Activated CD8-positive, alpha-beta memory T cell treated with anti-CD3 and anti-CD28 coated beads, Interleukin-2, amount 10 ng/mL, durations not matched to agents 7 days and 5 days (primary cell): ENCODE measurements around the gene ECE1. TPM values are rescaled to one million over a fixed set of nuclear protein-coding genes. Genes with fewer than 3 reads are reported as not detected.
"Not testable (repeated sequence)": the region's sequence is repeated elsewhere in the genome, so short reads cannot be mapped to it uniquely, and the experiment has no call there.

Experiments
- ATAC-seq: fragments of 150-1000 bp; cut with Tn5 transposase; one replicate; pipeline ENCODE4 v1.10.0; 2021; ENCODE audit warnings: moderate library complexity
- CTCF ChIA-PET: fragments of 350-600 bp; sonication (Branson Sonifier 250); formaldehyde crosslinking; loops from one replicate; lab custom pipeline; 2021; ENCODE audit warnings: antibody characterized with exemption; lab: Charles Lee
- DNase-seq: peaks from one replicate; pipeline ENCODE4 v3.0.0-alpha.2; 2020
- H3K27ac Mint-ChIP-seq: one replicate; pipeline ENCODE4 v1.8.0; 2021; ENCODE audit warnings: mild to moderate bottlenecking, mixed read lengths
- H3K27me3 Mint-ChIP-seq: one replicate; pipeline ENCODE4 v1.8.0; 2021; ENCODE audit warnings: mixed read lengths
- H3K36me3 Mint-ChIP-seq: one replicate; pipeline ENCODE4 v1.8.0; 2021; ENCODE audit warnings: mild to moderate bottlenecking, mixed read lengths
- H3K4me1 Mint-ChIP-seq: one replicate; pipeline ENCODE4 v1.8.0; 2021; ENCODE audit warnings: mixed read lengths
- H3K4me3 Mint-ChIP-seq: one replicate; pipeline ENCODE4 v1.8.0; 2021; ENCODE audit warnings: mild to moderate bottlenecking, moderate library complexity, mixed read lengths
- H3K9me3 Mint-ChIP-seq: one replicate; pipeline ENCODE4 v1.8.0; 2022; ENCODE audit warnings: low read depth, mixed read lengths
- total RNA-seq, 2 experiments: library from RNA; stranded (reverse); gene quantifications; one replicate each; pipeline ENCODE4 v1.2.3, GENCODE V29; 2021

Gene ECE1
- total RNA-seq, 2 experiments from 2014 or later: 46.6 to 87.5 TPM

GRCh38 chr1:21174654-21175323 lies 115.5 kb downstream of the ECE1 start:
- CTCF ChIA-PET: interaction anchor here (0.8 to 1.3 kb wide), 3 partner anchors 21 to 478 kb away, joined by 3 to 4 read pairs (median 4); no protein-coding TSS in a partner anchor
- DNase-seq: no peak

GRCh38 chr1:21174230-21174629 lies 116.0 kb downstream of the ECE1 start:
- CTCF ChIA-PET: no interaction called here
- ATAC-seq (no peak), DNase-seq (no peak)
- Mint-ChIP-seq H3K36me3 (peaks cover 32% of the 10 kb centered on the region), H3K9me3 (no peaks in the 10 kb centered on the region), H3K27ac (peak overlapping the region; percentile 86), H3K4me1 (peaks cover 38% of the 10 kb centered on the region), H3K27me3 (no peaks in the 10 kb centered on the region), H3K4me3 (peak overlapping the region; percentile 81)

More at GRCh38 chr1:21174654-21175323, 115.5 kb downstream of the ECE1 start:
- H3K4me1 Mint-ChIP-seq: peaks cover 38% of the 10 kb centered on the region
- H3K27me3 Mint-ChIP-seq: no peaks in the 10 kb centered on the region
- H3K4me3 Mint-ChIP-seq: peak overlapping the region; percentile 81
- peaks cover 30% of the 10 kb centered on the region for H3K36me3 Mint-ChIP-seq
- H3K9me3 Mint-ChIP-seq: no peaks in the 10 kb centered on the region
- no peak for ATAC-seq
- peak overlapping the region; percentile 86 for H3K27ac Mint-ChIP-seq

- H3K27me3 Mint-ChIP-seq, H3K4me3 Mint-ChIP-seq, DNase-seq, H3K9me3 Mint-ChIP-seq, ATAC-seq, H3K27ac Mint-ChIP-seq, CTCF ChIA-PET: not testable (repeated sequence)
- peaks cover 38% of the 10 kb centered on the region for H3K4me1 Mint-ChIP-seq
- H3K36me3 Mint-ChIP-seq: peaks cover 37% of the 10 kb centered on the region
Measured at GRCh38 chr1:21173096-21173495, 117.2 kb downstream of the ECE1 start.

- H3K9me3 Mint-ChIP-seq, CTCF ChIA-PET, ATAC-seq, H3K27me3 Mint-ChIP-seq, H3K27ac Mint-ChIP-seq, H3K4me3 Mint-ChIP-seq, DNase-seq: not testable (repeated sequence)
- peaks cover 45% of the 10 kb centered on the region for H3K36me3 Mint-ChIP-seq
- peaks cover 32% of the 10 kb centered on the region for H3K4me1 Mint-ChIP-seq
Measured at GRCh38 chr1:21170837-21171236, 119.4 kb downstream of the ECE1 start.

- Mint-ChIP-seq H3K27me3 (no peaks in the 10 kb centered on the region), H3K4me3 (no peak overlapping the region), H3K27ac (no peak overlapping the region), H3K36me3 (peaks cover 47% of the 10 kb centered on the region), H3K4me1 (peaks cover 23% of the 10 kb centered on the region), H3K9me3 (no peaks in the 10 kb centered on the region)
- CTCF ChIA-PET: no interaction called here
- ATAC-seq (no peak), DNase-seq (no peak)
Measured at GRCh38 chr1:21168444-21168843, 121.8 kb downstream of the ECE1 start.

Other genes with a start within 250 kb of the ECE1 start
- 10 to 100 TPM; 56.7 to 64.3 TPM for gene EIF4G3, start 113.6 kb downstream of the ECE1 start, total RNA-seq
- gene NBPF3, start 149.7 kb upstream of the ECE1 start, total RNA-seq: 1 to 10 TPM; 4.8 to 7.7 TPM
- not detected for gene ALPL, start 219.0 kb upstream of the ECE1 start, total RNA-seq